Germinal center (tissue), 1 donor: ENCODE results near the gene ATG9B.
A peak's percentile ranks its signal among the peaks of the same experiment; 100 is the strongest.

Experiments
- DNase-seq: peaks from one replicate; pipeline ENCODE4 v3.0.0; 2012; ENCODE audit warnings: mixed read lengths, low spot score

ATG9B gene

GRCh38 chr7:150980663-150981062, 43.6 kb downstream of the ATG9B start:
- DNase-seq: no peak

GRCh38 chr7:150979713-150980390, 44.4 kb downstream of the ATG9B start:
- no peak for DNase-seq

- peak; percentile 73 for DNase-seq
Observed at GRCh38 chr7:150978126-150978789, 46.0 kb downstream of the ATG9B start, which contains the start of gene KCNH2. KCNH2 (minus strand) TSS chr7:150978321; CDS start chr7:150977913, 408 bp downstream.

- DNase-seq: no peak
Observed at GRCh38 chr7:150977382-150978125, 46.7 kb downstream of the ATG9B start.

- no peak for DNase-seq
Observed at GRCh38 chr7:150976529-150977381, 47.5 kb downstream of the ATG9B start.

GRCh38 chr7:150975536-150976319, 48.6 kb downstream of the ATG9B start:
- no peak for DNase-seq

GRCh38 chr7:150974468-150975391, 49.6 kb downstream of the ATG9B start:
- DNase-seq: peak; percentile 86

GRCh38 chr7:150973571-150974451, 50.5 kb downstream of the ATG9B start:
- DNase-seq: peak; percentile 61

GRCh38 chr7:150972741-150973140, 51.6 kb downstream of the ATG9B start:
- no peak for DNase-seq

- no peak for DNase-seq
Observed at GRCh38 chr7:150972023-150972468, 52.2 kb downstream of the ATG9B start.

GRCh38 chr7:150971242-150972022, 52.9 kb downstream of the ATG9B start:
- DNase-seq: no peak

GRCh38 chr7:150970424-150970823, 53.9 kb downstream of the ATG9B start:
- no peak for DNase-seq

GRCh38 chr7:150969475-150969874, 54.8 kb downstream of the ATG9B start:
- DNase-seq: no peak

- no peak for DNase-seq
Observed at GRCh38 chr7:150968734-150969372, 55.4 kb downstream of the ATG9B start.

GRCh38 chr7:150968056-150968733, 56.1 kb downstream of the ATG9B start:
- DNase-seq: no peak

GRCh38 chr7:150967349-150967748, 56.9 kb downstream of the ATG9B start:
- no peak for DNase-seq

GRCh38 chr7:150966002-150966401, 58.3 kb downstream of the ATG9B start:
- no peak for DNase-seq
